GM19351 (cell line): ENCODE data around the gene KIF6.
A peak's percentile ranks its signal among the peaks of the same experiment; 100 is the strongest.

Experiments used
- ATAC-seq: cut with Tn5 transposase; IDR thresholded peaks from one replicate; pipeline ENCODE4 v1.9.1; 2021; ENCODE audit warnings: mild to moderate bottlenecking, moderate library complexity; ENCODE audit not compliant: unreplicated experiment

The KIF6 gene

DNA sequence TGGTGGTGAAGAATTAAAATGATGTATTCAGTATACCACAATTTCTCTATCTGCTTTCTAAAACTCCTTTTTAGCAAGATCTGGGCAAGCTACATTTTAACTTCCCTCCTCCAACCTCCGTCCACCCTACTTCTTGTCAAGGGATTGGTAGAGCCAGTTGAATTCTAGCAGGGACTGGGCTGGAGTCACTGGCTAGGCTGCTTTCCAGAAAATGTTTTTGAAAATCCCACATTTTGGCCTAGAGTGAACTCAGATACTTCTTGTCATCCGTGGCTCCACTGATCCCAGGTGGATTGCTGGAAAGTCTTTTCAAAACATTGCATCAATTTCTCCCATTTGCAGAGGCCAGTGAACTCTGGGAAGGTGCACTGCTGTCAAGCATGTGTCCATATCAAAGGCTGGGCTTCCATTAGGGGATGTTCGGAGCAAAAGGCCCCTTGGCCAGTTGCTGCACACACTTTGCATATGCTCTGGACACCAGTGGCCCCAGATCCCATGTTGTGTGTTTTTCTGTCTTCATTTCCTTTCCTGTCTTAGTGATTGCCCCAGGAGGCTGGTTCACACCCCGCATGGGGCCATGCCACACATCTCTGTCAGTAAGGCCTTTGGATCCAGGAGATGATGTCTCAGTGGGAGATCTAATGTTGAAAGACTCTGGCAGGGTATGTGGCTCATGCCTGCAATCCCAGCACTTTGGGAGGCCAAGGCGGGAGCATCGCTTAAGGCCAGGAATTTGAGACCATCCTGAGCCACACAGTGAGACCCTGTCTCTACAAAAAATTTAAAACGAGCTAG is 391.4 kb downstream of the KIF6 start:
- no peak for ATAC-seq

DNA sequence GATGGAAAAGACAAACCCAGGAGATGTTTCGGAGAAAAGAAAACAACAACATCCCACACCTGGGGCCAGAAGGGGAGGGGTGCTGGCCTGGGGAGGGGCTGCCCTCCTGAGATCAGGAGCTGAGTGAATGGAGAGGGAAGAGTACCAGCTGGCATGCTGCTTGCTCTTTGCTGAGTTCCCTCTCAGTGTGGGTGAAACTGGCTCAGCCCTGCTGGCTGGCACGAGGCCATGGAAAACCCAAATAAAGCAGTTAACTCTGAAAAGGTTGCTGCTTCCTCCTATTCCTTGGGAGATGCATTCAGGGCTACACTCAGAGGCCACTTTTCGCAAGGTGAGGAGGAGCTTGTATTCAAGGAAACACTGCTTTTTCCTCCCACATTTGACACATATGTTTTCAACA is 394.7 kb downstream of the KIF6 start:
- no peak for ATAC-seq

DNA sequence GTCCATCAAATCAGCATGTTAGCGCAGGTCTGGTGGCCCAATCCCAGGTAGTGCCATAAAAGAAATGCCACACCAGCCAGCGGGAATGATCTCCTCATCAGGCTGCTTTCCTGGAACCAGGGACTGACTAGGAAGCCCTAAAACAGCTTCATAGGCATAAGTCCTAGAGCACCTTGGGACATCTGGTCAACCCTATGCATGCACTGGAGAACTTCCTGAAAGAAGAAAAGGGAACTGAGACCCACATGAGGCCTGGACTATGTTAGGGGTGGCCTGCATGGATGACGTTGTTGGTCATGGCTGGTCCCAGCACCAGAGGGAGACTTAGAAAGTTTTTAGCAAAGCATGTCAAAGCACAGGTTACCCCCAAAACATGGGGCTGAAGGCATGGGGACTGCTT is 395.2 kb downstream of the KIF6 start:
- peak; percentile 97 for ATAC-seq

DNA sequence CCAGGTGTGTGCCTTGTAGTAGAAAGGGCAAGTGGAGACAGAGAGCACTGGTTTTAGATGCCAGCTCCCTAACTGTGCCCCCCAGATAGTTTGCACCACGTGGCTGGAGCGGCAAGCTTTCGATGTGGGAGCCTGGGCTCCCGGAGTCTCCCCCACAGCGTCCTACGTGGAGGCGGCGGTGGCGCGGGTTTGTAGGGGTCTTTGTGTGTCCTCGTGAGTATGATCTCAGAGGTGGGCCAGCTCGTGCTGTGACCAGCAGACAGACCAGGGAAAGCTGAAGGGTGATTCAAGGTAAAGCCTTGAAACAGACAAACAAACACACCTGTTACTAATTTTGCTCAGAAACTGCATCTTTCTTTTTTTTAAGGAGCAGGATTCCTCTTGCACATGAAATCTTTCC is 397.1 kb downstream of the KIF6 start:
- no peak for ATAC-seq

DNA sequence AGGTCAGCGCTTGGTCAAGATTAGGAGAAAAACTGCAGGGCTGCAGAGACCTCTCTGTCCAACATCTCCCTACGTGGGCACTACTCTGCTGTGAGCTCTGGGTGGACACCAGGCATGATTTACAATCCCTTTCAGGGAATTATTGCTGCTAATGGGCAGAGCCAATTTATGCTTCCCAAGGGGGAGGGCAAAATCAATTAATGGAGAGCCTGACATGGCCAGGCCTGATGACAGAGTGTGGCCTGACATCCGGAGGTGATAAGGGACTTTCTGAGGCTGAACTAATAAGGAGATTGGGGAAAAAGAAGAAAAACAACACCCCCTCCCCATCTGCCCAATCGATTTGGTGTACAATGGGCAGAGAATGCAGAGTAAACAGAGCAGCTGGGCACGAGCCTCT is 397.7 kb downstream of the KIF6 start:
- no peak for ATAC-seq

DNA sequence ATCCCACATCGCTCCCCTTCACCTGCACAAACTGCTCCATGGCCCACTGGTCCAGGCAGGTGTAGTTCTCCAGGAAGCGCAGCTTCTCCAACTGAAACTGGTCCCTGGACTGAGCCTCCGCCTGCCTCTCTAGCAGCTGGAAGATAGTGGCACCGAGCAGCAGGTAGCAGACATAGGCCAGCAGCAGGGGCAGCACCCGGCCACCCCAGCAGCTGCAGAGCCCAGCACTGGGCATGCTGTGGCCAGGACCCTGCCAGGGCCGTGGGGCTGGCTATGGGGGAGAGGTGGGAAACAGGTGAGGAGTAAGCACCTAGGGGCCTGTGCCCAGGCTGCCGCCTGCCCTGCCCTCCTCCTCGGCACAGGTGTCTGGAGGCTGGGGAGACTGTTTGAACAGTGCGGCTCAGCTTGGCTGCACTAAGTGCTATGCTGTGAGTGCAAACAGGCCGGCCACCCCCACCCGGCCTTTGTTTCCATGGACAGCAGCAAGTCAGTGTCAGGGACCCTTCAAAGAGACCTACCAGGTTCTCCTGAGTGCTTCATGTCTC is 402.8 kb downstream of the KIF6 start, which contains the start of gene KCNK16:
TSS of gene KCNK16 (minus strand) at position 397 of the 545 bp plus-strand sequence. CDS start at position 235, 162 bp downstream.
- ATAC-seq = no peak

DNA sequence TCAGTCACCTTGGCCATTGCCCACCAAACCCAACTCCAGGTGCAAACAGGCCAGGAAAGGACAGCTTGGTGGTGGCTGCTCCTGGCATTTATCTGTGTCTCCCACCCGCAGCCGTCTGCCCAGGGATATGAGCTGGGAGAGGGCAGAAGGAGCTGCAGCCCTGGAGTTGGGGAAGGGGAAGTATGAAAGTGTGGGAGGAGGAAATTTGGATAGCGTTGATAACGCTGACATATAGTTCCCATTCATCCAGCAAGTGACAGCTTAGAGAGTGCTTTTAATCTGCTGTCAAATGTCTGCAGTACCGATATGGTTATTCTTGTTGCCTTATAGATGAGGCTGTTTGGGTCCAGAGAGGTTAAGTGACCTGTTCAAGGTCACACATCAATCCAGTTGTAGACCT is 403.4 kb downstream of the KIF6 start:
- no peak for ATAC-seq

DNA sequence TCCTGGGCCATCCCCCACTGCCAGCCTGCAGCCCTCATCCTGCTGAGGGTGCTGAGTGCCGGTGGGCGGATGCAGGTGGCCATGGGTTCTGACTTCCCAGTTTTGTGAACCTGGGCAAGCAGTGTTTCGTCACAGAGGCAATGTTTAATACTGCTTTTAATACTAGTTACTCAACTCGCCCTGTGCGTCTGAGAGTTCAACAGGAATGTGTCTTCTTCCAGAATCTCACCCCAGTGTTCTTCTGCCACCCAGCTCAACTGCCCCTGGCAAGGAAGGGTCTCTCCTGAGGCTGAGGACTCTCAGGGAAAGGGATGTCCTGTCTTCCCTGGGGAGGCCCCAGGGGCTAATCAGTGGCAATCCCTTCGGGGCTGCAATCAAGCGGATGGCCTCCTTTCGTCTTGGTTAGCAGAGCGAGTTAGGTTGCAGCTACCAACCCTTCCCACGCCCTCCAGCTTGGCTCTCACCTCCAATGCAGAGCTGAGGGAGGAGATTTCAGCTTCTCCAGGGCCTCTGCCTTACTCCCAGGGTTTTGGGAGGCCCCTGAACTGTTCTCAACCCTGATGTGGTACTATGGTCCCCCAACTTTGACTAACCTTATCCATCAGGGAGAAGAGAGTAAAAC is 404.7 kb downstream of the KIF6 start:
- no peak for ATAC-seq

DNA sequence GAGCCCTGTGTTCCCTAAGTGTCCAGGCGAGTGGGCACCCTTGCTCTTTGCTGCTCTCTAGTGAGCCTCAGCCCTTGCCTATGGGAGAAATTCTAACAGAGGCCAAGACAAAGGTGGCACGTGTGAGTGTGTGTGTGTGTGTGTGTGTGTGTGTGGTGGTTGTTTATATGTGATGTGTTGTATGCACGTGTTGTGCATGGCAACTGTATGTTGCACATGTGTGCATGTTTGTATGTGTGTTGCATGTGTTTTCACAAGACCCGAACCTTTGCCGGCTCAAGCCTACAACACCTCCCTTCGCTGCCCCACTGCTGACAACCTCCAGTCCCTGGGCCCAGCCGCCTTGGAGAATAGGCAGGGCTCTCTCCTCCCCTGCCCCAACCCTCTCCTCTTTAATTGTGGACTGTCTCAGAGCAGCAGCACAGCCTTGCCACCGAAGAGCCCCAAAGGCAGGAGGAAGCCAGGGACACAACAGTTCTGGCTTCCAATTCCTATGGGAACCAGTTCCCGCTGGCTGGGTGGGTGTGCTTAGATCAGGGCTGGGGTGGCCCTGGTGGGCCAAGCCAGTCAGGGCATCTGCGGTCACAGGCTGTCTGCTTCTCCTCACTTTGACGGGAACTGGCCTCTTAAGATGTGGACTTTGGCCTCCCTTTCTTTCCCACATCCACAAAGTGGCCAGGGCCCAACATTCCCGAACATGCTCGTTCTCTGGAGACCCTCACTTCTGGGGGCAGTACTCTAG is 405.4 kb downstream of the KIF6 start:
- no peak for ATAC-seq

DNA sequence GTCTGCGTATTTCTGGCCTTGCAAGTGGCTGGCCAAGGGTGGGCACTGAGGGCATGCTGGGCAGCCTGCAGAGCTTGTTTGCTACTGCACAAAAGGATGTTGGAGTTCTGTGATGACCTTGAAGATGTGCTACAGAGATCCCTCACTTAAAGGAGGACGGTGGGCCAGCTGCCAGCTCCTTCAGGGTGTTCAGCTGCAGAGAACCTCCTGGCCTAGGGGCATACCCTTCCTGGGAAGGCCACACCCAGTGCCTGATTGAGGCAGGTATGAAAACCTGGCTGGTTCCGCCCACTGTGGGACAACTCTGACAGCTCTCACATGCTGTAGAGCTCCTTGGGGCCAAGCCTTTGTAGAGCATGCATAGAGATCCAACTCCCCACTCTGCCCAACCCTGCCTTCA is 408.0 kb downstream of the KIF6 start:
- ATAC-seq = no peak

DNA sequence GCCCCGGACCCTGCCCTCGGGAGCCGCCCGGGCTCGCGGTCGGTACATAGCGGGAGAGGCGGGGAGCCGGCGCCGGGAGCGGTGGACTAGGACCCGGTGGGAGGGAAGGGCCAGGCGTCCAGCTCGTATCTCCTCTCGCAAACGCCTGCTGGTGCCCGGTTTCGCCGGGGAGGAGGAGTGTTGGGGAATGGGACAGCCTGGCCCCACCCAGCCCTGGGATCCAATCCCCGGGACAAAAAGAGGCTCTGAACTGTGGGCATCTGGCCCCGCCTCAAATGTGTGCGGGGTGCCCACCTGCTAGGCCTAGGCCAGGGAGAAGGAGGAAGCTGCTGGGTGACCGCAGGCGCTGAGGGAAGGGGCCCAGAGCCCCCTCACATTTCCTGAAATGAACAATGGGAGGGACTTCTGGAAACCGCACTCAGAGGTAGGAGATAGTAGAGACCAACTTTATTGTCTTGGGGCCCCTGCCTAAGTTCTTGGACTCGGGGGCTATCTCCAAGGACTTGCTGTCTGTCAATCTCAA is 410.9 kb downstream of the KIF6 start, which contains the start of gene KCNK17:
TSS of gene KCNK17 (minus strand) at position 147 of the 523 bp plus-strand sequence. CDS start at position 48, 99 bp downstream.
- no peak for ATAC-seq

DNA sequence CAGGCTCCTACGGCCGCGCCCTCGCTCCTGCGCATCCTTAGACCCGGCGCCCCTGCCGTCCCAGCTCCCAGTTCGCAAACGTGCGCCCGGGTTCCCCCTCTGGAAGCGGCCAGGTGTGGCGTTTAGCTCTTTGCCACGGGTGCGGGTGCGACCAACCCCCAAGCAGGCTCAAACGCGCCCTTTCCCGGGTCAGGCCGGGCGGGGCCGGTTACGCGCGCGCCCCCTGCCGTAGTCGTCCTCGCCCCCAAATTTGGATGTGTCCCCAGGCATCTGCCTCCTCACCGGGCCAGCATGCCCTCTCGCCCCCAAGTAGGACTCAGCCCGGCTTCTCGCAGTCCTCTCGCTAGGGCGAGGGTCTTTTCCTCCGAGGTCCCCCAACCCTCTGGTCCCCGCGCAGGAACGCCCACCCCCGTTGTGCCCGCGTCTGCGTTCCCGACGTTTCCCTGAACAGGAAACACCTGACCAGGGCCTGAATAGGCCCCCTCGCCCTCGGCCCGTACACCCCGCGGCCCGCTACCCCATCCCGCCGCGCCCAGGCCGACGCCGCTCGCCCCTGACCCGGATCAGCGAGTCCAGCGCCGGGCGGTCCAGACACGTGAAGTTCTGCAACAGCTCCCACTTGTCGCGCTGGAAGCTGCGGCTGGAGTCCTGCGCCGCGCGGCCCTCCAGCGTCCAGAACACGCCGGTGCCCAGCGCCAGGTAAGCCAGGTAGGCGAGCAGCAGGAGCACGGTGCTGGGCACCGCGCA is 411.5 kb downstream of the KIF6 start:
- ATAC-seq = no peak

DNA sequence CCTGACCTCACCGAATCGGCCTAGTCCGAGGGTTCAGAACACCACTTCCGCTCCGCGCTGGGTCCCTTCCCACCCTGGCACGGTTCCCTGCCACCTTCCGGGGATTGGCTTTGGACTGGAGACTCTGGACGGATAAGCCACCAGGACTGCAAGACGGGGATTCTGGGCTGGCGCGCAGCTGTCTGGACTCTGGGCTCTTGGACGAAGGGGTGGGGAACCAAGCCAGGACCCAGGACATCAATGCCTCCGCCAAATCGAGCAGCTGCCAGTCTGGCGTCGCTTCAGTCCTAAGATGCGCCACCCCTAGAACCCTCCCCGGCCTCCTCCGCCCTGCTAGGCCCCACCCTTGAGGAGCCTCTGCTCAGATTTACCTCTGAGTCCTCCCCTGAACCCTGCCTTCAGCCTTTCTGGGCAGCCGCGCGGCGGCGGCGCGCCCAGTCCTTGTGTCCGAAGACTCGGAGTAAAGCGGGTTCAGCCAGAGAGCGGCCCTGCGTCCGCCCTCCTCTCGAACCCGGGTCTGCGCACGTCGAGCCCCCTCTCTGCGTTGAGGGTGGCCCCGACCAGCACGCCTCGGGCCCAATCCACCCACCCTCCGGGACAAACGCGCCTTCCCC is 412.2 kb downstream of the KIF6 start:
- ATAC-seq = no peak

DNA sequence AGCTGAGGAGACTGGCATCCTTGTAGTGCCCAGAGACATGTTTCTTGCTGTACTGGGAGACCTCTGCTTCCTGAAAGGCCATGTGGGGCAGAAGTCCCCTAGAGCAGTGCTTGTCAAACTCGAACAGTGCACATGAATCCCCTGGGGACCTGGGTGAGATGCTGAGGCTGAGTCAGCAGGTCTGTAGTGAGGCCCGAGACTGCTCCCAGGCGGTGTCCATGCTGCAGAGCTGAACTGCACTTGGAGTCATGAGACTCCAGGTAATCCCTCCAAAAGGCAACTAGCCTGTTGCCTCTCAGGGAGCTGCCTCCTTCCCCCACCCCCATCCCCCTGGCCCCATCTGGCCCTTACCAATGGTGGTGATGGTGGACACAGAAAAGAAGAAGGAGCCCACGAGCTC is 414.7 kb downstream of the KIF6 start:
- no peak for ATAC-seq

DNA sequence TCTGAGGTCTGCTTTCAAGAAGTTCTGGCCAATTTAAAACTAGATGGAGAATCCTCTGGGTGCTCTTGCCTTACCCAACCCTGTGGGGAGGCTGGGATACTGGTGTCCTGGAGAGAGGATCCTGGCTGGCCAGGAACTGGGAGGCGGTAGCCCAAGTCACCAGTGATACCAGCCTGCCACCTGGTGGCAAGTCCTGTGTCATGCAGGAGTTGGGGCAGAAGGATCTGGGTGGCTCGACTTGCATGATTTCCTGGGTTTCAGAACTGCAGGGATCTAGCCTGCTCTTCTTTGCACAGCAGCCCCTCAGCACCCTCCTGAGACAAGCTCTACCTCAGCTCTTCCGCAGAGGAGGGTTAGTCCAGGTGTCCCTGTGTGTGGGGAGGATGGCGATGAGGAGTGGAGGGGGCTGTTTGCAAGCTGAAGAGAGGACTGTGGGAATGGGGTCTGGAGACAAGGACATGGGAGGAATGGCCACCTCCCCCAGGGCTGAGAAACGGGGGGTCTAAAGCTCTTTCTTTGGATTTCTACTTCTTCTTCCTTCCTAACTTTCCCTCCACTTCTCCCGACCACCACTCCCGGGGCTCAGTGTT is 415.2 kb downstream of the KIF6 start:
- no peak for ATAC-seq

DNA sequence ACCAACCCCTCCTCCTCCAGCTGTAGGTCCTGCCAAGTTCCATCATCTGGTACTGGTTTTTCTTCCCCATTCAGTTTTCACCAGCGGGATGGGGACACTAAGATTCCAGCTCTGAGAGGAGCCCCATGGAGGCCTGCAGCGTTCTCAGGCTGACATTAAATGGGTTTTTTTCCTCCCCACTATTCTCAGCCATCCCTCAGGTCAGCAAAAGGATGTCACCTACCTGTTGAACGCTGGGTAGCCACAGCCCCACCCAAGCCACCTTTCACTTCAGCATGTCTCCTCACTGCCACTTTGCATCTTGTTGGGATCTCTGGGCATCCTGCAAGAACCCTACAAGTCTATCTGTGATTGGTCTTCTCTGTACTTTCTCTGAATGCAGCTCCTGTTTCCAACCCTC is 417.7 kb downstream of the KIF6 start:
- no peak for ATAC-seq

DNA sequence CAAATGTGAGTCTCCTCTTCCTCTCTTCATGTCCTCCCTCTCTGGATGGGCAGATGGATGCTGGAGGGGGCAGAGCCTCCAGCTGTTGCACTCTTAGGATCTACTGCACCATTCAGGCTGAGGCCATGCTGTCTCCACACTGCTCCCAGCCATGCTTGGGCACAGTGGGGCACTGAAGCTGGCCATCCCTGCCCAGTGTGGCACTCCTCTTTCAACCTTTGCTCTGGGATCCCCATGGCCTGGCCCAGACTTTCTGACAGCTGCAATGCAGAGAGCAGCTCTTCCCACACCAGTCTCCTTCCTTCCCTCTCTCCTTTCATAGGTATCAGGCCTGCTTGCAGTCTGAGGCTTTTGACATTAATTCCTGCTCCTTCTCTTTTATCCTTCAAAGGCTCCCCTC is 420.3 kb downstream of the KIF6 start:
- ATAC-seq = no peak

DNA sequence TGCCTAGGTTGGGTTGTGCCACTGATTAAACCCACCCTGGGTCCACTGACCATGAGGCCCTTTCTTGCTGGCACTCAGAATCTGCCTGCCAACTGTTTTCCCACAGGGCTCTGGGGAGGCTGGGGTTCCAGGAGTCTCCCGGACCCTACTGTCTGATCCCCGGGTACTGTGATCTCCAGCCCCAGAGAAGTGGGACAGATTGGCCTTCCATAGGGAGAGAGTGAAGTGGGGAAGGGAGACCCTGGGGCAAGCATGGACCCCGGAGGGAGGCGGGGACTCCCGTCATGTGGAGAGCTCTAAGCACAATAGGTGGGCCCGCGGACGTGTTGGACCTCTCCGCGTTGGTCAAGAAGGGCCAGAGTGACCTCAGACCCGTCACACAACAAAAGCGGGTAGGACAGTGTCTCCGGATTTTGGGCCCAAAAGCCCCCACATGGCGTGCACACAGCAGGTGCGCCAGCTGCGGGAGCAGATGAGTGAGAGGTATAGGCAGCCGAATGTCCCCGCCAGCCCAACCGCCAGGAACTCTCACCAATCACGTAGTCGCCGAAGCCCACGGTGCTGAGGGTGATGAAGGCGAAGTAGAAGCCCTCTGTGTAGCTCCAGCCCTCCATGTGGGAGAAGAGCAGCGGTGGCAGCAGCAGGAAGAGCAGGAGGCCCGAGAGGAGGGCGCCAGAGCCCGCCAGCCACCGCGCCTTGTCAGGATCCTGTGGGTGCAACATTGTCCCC is 421.6 kb downstream of the KIF6 start:
- no peak for ATAC-seq
